Karpas-422 (cell line): Measurements from ENCODE around the gene MARF1. TPM values are rescaled to one million over a fixed set of nuclear protein-coding genes. Genes with fewer than 3 reads are reported as not detected.

ENCODE experiments used
- DNase-seq: peaks from one replicate; pipeline ENCODE4 v3.0.0-alpha.2; 2015
- H2AFZ ChIP-seq: fragments of 200-600 bp; sonication (generic); 2 replicates; pipeline ENCODE4 v1.6.1; 2014; ENCODE audit warnings: antibody characterized with exemption, low read length, mixed read lengths
- H3K27ac ChIP-seq: fragments of 200-600 bp; sonication (generic); 2 replicates; pipeline ENCODE4 v1.5.1; 2014; ENCODE audit warnings: mild to moderate bottlenecking, low read length, moderate library complexity
- H3K27me3 ChIP-seq: fragments of 200-600 bp; sonication (generic); 2 replicates; pipeline ENCODE4 v1.6.1; 2014; ENCODE audit warnings: low read length, mixed read lengths
- H3K36me3 ChIP-seq: fragments of 200-600 bp; sonication (generic); 2 replicates; pipeline ENCODE4 v1.6.1; 2014; ENCODE audit warnings: low read length, mixed read lengths; ENCODE audit not compliant: insufficient read depth
- H3K4me1 ChIP-seq: fragments of 200-600 bp; sonication (generic); 2 replicates; pipeline ENCODE4 v1.6.1; 2014; ENCODE audit warnings: mild to moderate bottlenecking, low read length, mixed read lengths
- H3K4me2 ChIP-seq: fragments of 200-600 bp; sonication (generic); 2 replicates; pipeline ENCODE4 v1.6.1; 2014; ENCODE audit warnings: low read length, low read depth, mild to moderate bottlenecking; ENCODE audit not compliant: poor library complexity, severe bottlenecking
- H3K4me3 ChIP-seq: fragments of 200-600 bp; sonication (generic); 2 replicates; pipeline ENCODE4 v1.5.1; 2014; ENCODE audit warnings: mild to moderate bottlenecking, antibody characterized with exemption, low read length, mixed read lengths
- H3K79me2 ChIP-seq: fragments of 200-600 bp; sonication (generic); 2 replicates; pipeline ENCODE4 v1.6.1; 2014; ENCODE audit warnings: mild to moderate bottlenecking, low read length, mixed read lengths
- H3K9ac ChIP-seq: fragments of 200-600 bp; sonication (generic); 2 replicates; pipeline ENCODE4 v1.6.0; 2014; ENCODE audit warnings: low read length
- H3K9me2 ChIP-seq: fragments of 200-600 bp; sonication (generic), shearing (Covaris generic); replicated peaks from 2 replicates; pipeline ENCODE4 v1.6.0; 2014; ENCODE audit warnings: mild to moderate bottlenecking, low read length, moderate library complexity; ENCODE audit not compliant: insufficient read depth
- H3K9me3 ChIP-seq: fragments of 300-700, 200-600 bp; sonication (generic); 2 replicates; pipeline ENCODE4 v1.6.1; 2014; ENCODE audit warnings: low read length, mixed read lengths
- H4K20me1 ChIP-seq: fragments of 200-600 bp; sonication (generic); 2 replicates; pipeline ENCODE4 v1.6.1; 2014; ENCODE audit warnings: mild to moderate bottlenecking, antibody characterized with exemption, low read length, low read depth; ENCODE audit not compliant: insufficient read depth
- total RNA-seq: library from RNA; depleted of rRNA; stranded (reverse); fragments of >200 nt; shearing (Covaris generic); gene quantifications from 2 replicates; pipeline ENCODE4 v1.2.3, GENCODE V29; 2014; ENCODE audit warnings: low replicate concordance

MARF1 gene
- total RNA-seq, 1 experiment from 2014 or later = 73.1 TPM

- Histone ChIP-seq H3K4me1 (peaks cover 60% of the 10 kb centered on the region), H3K4me2 (peak overlapping the region; percentile 59), H3K9me2 (no peaks in the 10 kb centered on the region), H3K9me3 (no peaks in the 10 kb centered on the region), H3K36me3 (peaks cover 48% of the 10 kb centered on the region), H3K27ac (peak overlapping the region; percentile 90), H3K9ac (0 out of 2 replicates have a peak overlapping the region, but pooled peaks have one; percentile 33), H3K27me3 (no peaks in the 10 kb centered on the region), H3K79me2 (no peaks in the 10 kb centered on the region), H2AFZ (no peak overlapping the region), H4K20me1 (no peaks in the 10 kb centered on the region), H3K4me3 (no peak overlapping the region)
- no peak for DNase-seq
Measured at GRCh38 chr16:15621889-15622288, 21.1 kb downstream of the MARF1 start.

- peaks cover 64% of the 10 kb centered on the region for H3K4me1 ChIP-seq
- no peak overlapping the region for H2AFZ ChIP-seq
- no peaks in the 10 kb centered on the region for H3K9me2 ChIP-seq
- H3K79me2 ChIP-seq = no peaks in the 10 kb centered on the region
- H3K4me3 ChIP-seq = 0 out of 2 replicates have a peak overlapping the region, but pooled peaks have one; percentile 13
- DNase-seq = no peak
- H3K9ac ChIP-seq = peak overlapping the region; percentile 33; the same call in 1 of the 2 replicates
- H3K4me2 ChIP-seq = peak overlapping the region; percentile 59
- H3K27ac ChIP-seq = peak overlapping the region; percentile 90
- no peaks in the 10 kb centered on the region for H4K20me1 ChIP-seq
- H3K9me3 ChIP-seq = no peaks in the 10 kb centered on the region
- peaks cover 52% of the 10 kb centered on the region for H3K36me3 ChIP-seq
- H3K27me3 ChIP-seq = no peaks in the 10 kb centered on the region
Measured at GRCh38 chr16:15621456-15621855, 21.5 kb downstream of the MARF1 start.

GRCh38 chr16:15620611-15621195 lies 22.3 kb downstream of the MARF1 start:
- no peaks in the 10 kb centered on the region for H3K79me2 ChIP-seq
- peak overlapping the region; percentile 90 for H3K27ac ChIP-seq
- H3K36me3 ChIP-seq = peaks cover 60% of the 10 kb centered on the region
- no peak overlapping the region for H2AFZ ChIP-seq
- peaks cover 72% of the 10 kb centered on the region for H3K4me1 ChIP-seq
- no peaks in the 10 kb centered on the region for H4K20me1 ChIP-seq
- H3K9me2 ChIP-seq = no peaks in the 10 kb centered on the region
- no peaks in the 10 kb centered on the region for H3K27me3 ChIP-seq
- peak overlapping the region; percentile 59 for H3K4me2 ChIP-seq
- H3K9me3 ChIP-seq = no peaks in the 10 kb centered on the region
- peak; percentile 52 for DNase-seq
- H3K4me3 ChIP-seq = peak overlapping the region; percentile 13
- peak overlapping the region; percentile 33 for H3K9ac ChIP-seq

- no peak for DNase-seq
- Histone ChIP-seq H2AFZ (no peak overlapping the region), H3K4me3 (no peak overlapping the region), H3K79me2 (no peaks in the 10 kb centered on the region), H3K27me3 (no peaks in the 10 kb centered on the region), H3K4me2 (no peak overlapping the region), H3K4me1 (peaks cover 77% of the 10 kb centered on the region), H3K27ac (peak overlapping the region; percentile 90), H3K36me3 (peaks cover 53% of the 10 kb centered on the region; the same call in 1 of the 2 replicates), H3K9me3 (no peaks in the 10 kb centered on the region), H3K9ac (no peak overlapping the region), H4K20me1 (no peaks in the 10 kb centered on the region), H3K9me2 (no peaks in the 10 kb centered on the region)
Measured at GRCh38 chr16:15618392-15618791, 24.6 kb downstream of the MARF1 start.

GRCh38 chr16:15617901-15618300 lies 25.1 kb downstream of the MARF1 start:
- peaks cover 54% of the 10 kb centered on the region; the same call in 1 of the 2 replicates for H3K36me3 ChIP-seq
- no peak overlapping the region for H3K9ac ChIP-seq
- H2AFZ ChIP-seq = no peak overlapping the region
- peaks cover 75% of the 10 kb centered on the region for H3K4me1 ChIP-seq
- H3K9me3 ChIP-seq = no peaks in the 10 kb centered on the region
- no peak for DNase-seq
- no peak overlapping the region for H3K4me3 ChIP-seq
- H3K4me2 ChIP-seq = no peak overlapping the region
- H3K79me2 ChIP-seq = no peaks in the 10 kb centered on the region
- no peaks in the 10 kb centered on the region for H3K9me2 ChIP-seq
- H3K27me3 ChIP-seq = no peaks in the 10 kb centered on the region
- H3K27ac ChIP-seq = peak overlapping the region; percentile 90
- H4K20me1 ChIP-seq = no peaks in the 10 kb centered on the region

- Histone ChIP-seq H2AFZ (no peak overlapping the region), H3K27me3 (no peaks in the 10 kb centered on the region), H3K27ac (peak overlapping the region; percentile 90), H3K4me2 (peak overlapping the region; percentile 40), H4K20me1 (no peaks in the 10 kb centered on the region), H3K4me3 (no peak overlapping the region), H3K79me2 (no peaks in the 10 kb centered on the region), H3K9me2 (no peaks in the 10 kb centered on the region), H3K9me3 (no peaks in the 10 kb centered on the region), H3K4me1 (peaks cover 62% of the 10 kb centered on the region), H3K36me3 (peaks cover 60% of the 10 kb centered on the region), H3K9ac (peak overlapping the region; percentile 9; the same call in 1 of the 2 replicates)
- DNase-seq = peak; percentile 80
Measured at GRCh38 chr16:15616475-15617165, 26.3 kb downstream of the MARF1 start.

- peaks cover 56% of the 10 kb centered on the region for H3K4me1 ChIP-seq
- peak overlapping the region; percentile 90 for H3K27ac ChIP-seq
- no peaks in the 10 kb centered on the region for H3K9me3 ChIP-seq
- H3K36me3 ChIP-seq = peaks cover 63% of the 10 kb centered on the region
- H3K9ac ChIP-seq = no peak overlapping the region
- no peak for DNase-seq
- H3K9me2 ChIP-seq = no peaks in the 10 kb centered on the region
- no peak overlapping the region for H3K4me2 ChIP-seq
- no peak overlapping the region for H2AFZ ChIP-seq
- H3K27me3 ChIP-seq = no peaks in the 10 kb centered on the region
- no peaks in the 10 kb centered on the region for H4K20me1 ChIP-seq
- no peak overlapping the region for H3K4me3 ChIP-seq
- no peaks in the 10 kb centered on the region for H3K79me2 ChIP-seq
Measured at GRCh38 chr16:15616012-15616411, 26.9 kb downstream of the MARF1 start.

- no peak overlapping the region for H3K4me2 ChIP-seq
Measured at GRCh38 chr16:15613676-15614075, 29.3 kb downstream of the MARF1 start.

More at GRCh38 chr16:15613676-15614075, 29.3 kb downstream of the MARF1 start:
- H4K20me1 ChIP-seq = no peaks in the 10 kb centered on the region
- no peak overlapping the region for H2AFZ ChIP-seq
- no peak overlapping the region for H3K27ac ChIP-seq
- no peaks in the 10 kb centered on the region for H3K9me3 ChIP-seq
- no peak overlapping the region for H3K9ac ChIP-seq
- H3K27me3 ChIP-seq = no peaks in the 10 kb centered on the region
- no peak overlapping the region for H3K4me3 ChIP-seq
- peaks cover 38% of the 10 kb centered on the region for H3K4me1 ChIP-seq
- no peak for DNase-seq
- no peaks in the 10 kb centered on the region for H3K9me2 ChIP-seq
- H3K79me2 ChIP-seq = no peaks in the 10 kb centered on the region
- H3K36me3 ChIP-seq = peaks cover 66% of the 10 kb centered on the region
